ENCODE data around the gene IRF2BP1. TPM values are rescaled to one million over a fixed set of nuclear protein-coding genes. Genes with fewer than 3 reads are reported as not detected.

The IRF2BP1 gene
- total and polyA plus RNA-seq, 2 of the 13 experiments (the other 11 are each of a cell fraction or from before 2014, with no cell fraction given): 4.3 to 14.3 TPM

GRCh38 chr19:45901432-45901911 is 15.5 kb upstream of the IRF2BP1 start (continued):
- TF ChIP-seq ZNF609 (CRISPR knock-in tag; IDR thresholded peaks at IDR 0.05; ENCODE audit: borderline replicate concordance) (no peak), HOXA9 (CRISPR knock-in tag; IDR thresholded peaks at IDR 0.05; ENCODE audit: borderline replicate concordance) (no peak; the same call in 1 of the 2 replicates), SIN3A (IDR thresholded peaks at IDR 0.05; ENCODE audit: borderline replicate concordance, low read depth, low read length) (no peak), RCOR2 (CRISPR knock-in tag; IDR thresholded peaks at IDR 0.05) (no peak), STAG1 (CRISPR knock-in tag; IDR thresholded peaks at IDR 0.05) (no peak), HMGA1 (CRISPR knock-in tag; conservative IDR thresholded peaks at IDR 0.05) (no peak), ARNT (IDR thresholded peaks at IDR 0.05) (no peak), ZBTB44 (CRISPR knock-in tag; IDR thresholded peaks at IDR 0.05) (no peak), ATF2 (CRISPR knock-in tag; IDR thresholded peaks at IDR 0.05) (no peak), ZNF879 (CRISPR knock-in tag; IDR thresholded peaks at IDR 0.05) (no peak), ARID3A (IDR thresholded peaks at IDR 0.05; ENCODE audit: low read depth, low read length) (no peak), PHB2 (IDR thresholded peaks at IDR 0.05; ENCODE audit: partially characterized antibody) (no peak), PAF1 (CRISPR knock-in tag; IDR thresholded peaks at IDR 0.05) (no peak), ZSCAN20 (CRISPR knock-in tag; IDR thresholded peaks at IDR 0.05; ENCODE audit: borderline replicate concordance) (0 out of 2 replicates have a peak, but pooled peaks have one; percentile 49), ZNF580 (CRISPR knock-in tag; IDR thresholded peaks at IDR 0.05; ENCODE audit: borderline replicate concordance, low read depth) (no peak), TIGD3 (CRISPR knock-in tag; IDR thresholded peaks at IDR 0.05; ENCODE audit: borderline replicate concordance) (no peak), ZFAT (CRISPR knock-in tag; conservative IDR thresholded peaks at IDR 0.05) (no peak), IKZF1 (IDR thresholded peaks at IDR 0.05) (no peak)

All from HepG2 (cell line).